Ureter (tissue), 1 donor: ENCODE results near the gene RDH12. TPM values are rescaled to one million over a fixed set of nuclear protein-coding genes. Genes with fewer than 3 reads are reported as not detected.
"Not testable (repeated sequence)": the region's sequence is repeated elsewhere in the genome, so short reads cannot be mapped to it uniquely, and the experiment has no call there.

Experiments used
- DNase-seq: peaks from one replicate; pipeline ENCODE4 v3.0.0-alpha.2; 2020; ENCODE audit warnings: low spot score
- total RNA-seq: library from RNA; stranded (reverse); gene quantifications from one replicate; pipeline ENCODE4 v1.2.4, GENCODE V29; 2023
- donor health status: DM: yes; HTN: yes; CAD: no.

The RDH12 gene
- total RNA-seq, 1 donor from 2014 or later = 0.21 TPM

DNA sequence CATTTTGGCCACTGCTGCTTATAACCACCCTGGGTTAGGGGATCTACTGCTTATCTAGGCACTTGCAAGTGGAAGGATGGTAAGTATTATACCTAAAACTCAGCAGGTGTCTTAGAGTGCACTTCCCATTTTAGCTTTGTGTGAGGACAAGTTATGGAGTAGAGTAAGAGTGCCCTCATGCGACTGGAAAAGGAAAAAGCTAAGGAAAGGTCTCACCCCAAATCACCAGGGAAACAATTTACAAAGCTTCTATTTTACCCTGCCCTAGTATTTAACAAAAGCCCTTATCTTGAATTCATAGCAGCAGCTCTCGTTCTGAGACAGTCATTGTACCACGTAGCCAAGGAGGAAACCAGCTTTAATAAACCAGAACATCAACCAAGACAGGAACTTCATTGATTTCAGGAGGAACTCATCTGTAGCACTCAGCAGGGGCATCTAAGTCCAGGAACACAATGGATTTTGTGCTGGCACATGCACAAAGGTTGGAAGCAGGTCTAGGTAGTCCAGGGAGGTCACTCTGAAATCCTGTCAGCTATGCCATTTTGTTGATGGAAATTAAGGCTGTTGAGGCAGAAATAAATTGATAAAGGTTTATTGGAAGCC, 2.9 kb downstream of the RDH12 start:
- no peak for DNase-seq

DNA sequence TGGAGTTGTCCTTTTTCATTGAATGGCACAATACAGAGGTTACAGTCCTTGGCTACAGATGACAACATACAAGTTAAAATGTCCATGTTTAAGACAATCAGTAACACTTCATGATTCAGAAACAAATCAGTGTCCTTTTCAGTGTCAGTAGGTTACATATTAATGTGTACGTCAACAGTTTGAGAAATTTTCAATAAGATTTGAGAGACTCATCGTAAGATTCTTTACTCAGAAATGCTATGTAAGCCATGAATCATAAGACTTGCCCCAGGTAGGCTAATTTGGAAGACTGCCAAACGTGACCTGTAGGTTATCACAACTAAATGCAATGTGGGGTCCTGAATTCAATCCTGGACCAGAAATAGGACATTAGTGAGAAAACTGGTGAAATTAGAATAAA, 3.5 kb downstream of the RDH12 start:
- DNase-seq = no peak

DNA sequence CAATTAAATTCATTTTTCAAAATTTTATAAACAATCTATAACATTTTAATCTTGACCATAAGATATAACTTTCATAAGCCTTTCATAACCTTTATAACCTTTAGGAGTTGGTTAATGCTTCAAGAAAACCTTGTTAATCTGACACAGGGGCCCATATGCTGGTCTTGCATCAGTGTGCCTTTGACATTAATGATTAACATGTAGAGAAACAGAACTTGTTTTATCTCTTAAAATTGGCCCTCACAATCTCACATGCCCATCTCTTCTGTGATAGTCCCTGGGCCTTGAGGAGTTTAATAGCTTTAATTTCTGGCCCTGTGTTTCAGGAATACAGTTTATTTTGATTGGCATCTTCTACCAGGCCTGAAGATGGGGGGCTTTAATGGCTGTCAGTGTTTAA, 7.7 kb downstream of the RDH12 start:
- not testable (repeated sequence) for DNase-seq

DNA sequence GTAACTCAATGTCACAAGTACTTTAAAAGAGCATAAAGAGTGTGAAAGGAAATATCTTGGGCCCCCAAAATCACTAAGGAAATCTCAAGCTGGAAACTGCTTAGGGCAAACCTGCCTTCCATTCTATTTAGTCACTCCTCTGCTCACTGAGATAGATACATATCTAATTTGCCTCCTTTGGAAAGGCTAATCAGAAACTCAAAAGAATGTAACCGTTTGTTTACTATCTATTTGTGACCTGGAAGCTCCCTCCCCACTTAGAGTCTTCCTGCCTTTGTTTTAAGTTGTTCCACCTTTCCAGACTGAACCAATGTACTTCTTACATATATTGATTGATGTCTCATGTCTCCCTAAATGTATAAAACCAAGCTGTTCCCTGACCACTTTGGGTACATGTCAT, 8.1 kb downstream of the RDH12 start:
- not testable (repeated sequence) for DNase-seq

DNA sequence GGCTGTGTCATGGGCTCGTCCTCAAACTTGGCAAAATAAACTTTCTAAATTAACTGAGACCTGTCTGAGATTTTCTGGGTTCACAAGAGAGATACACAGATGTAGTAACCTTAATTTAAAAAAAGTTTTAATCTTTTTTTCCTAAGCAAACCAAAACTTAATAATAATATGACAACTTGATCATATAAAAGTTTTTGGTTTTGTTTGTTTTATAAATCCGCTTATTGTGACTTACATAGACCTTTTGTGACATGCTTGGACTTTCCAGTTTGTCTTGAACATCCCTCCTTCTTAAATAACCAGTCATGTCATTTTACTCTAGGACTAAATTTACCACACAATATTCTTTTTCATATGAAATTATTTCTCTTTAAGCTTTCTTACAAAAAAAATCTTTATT, 8.5 kb downstream of the RDH12 start:
- DNase-seq = no peak

DNA sequence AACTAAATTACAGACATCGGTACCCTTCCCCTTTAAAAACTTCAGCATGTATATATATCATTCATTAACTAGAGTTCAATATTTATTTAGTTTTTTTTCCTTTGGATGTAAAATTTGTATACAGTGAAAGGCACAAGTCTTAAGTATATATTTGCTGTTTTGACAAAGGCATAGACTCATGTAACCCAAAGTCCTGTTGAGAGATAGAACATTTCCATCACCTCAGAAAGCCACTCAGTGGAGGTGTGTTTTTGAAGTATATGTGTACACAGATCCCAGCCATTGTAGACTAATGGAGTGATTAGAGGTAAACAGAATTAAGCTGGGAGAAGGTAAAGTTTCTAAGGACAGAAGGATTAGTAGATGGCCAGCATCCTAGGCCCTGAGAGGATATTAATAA, 15.4 kb downstream of the RDH12 start:
- DNase-seq = no peak

DNA sequence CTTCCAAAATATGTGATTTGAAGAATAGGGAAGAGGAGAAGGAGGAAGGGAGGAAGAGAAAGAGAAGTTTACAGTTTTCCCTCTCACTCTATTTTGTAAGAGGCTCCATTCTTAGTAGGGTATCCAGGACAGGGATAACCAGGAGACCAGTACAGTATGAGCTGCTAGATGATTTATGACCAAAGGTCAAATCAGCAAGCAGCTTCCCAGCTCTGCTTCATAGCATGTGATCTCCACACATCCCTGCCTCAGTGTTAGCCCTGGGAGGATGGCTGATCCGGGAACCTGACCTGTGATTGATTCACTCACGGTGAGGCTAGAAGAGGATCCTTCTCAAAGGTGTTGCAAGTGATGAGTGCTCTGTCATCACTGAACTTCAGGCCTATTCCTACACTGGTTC, 16.6 kb downstream of the RDH12 start:
- DNase-seq = no peak

DNA sequence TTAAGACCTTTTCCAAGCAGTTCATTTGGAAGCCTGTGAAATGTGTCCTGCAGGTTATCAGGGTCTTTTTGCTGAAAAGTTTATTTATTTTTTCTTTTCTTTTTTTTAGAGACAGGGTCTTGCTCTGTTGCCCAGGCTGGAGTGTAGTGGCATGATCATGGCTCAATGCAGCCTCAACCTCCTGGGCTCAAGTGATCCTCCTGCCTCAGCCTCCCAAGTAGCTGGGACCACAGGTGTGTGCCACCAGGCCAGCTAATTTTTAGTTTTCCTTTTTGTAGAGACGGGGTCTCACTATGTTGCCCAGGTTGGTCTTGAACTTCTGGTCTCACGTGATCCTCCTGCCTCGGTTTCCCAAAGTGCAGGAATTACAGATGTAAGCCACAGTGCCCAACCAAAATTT, 17.7 kb downstream of the RDH12 start:
- DNase-seq = not testable (repeated sequence)

DNA sequence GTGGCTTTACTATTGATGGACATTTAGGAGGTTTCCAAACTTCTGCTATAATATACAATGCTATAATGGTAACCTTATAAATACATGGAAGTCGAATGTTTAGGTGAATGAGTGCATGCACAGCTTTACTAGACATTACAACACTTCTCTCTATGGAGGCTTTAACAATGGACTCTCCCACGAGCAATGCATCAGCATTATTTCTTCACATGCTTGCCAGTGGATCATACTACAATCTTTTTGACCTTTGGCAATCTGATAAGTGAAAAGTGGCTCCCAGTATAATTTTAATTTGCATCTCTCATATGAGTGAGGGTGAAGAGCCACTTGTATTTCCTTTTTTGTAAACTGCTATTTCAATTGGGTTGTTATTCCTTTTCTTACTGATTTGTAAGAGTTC, 18.2 kb downstream of the RDH12 start:
- no peak for DNase-seq

DNA sequence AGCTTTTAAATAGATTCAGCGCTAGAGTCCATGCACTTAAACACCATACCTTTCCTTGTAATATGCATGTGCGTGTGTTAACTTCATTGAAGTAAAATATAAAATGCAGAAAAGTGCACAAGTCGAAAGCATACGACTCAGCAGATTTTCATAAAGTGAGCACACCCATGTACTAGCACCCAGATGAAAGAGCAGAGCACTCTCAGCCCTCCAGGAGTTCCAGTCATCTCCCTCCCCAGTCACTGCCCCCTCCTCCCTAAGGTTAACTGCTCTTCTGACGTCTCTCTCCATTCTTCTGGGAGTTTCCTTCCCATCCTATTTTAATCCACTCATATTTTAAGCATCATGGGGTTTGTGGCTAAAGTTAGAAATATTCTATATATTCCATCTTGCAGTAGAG, 20.2 kb downstream of the RDH12 start:
- no peak for DNase-seq

DNA sequence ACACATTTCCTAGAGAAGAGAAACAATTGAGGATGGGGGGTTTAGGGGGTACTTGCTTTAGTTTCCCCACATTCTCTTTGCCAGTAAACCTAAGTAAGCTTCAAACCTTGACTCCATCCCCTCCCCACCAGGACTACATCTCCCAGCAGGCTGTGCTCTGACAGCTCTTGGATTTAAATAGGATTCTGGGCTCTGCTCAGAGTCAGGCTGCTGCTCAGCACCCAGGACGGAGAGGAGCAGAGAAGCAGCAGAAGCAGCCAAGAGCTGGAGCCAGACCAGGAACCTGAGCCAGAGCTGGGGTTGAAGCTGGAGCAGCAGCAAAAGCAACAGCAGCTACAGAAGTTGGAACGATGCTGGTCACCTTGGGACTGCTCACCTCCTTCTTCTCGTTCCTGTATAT, 20.6 kb downstream of the RDH12 start:
- peak; percentile 64 for DNase-seq

DNA sequence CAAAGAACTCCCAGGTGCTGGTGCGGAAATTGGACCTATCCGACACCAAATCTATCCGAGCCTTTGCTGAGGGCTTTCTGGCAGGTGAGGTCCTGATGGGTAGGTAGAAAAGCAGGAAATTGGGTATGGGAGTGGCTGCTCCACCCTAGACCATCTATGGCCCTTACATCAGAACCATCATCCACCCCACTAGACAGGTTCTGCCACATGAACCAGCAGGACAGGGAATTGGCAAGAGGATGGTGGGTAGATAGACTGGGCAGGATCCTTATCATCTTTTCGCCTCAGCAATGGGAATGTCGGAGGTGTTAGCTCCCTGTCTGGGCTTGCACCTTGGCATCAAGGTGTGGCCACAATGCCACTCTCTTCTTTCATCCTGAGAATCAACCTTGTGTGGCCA, 23.5 kb downstream of the RDH12 start:
- DNase-seq = no peak

DNA sequence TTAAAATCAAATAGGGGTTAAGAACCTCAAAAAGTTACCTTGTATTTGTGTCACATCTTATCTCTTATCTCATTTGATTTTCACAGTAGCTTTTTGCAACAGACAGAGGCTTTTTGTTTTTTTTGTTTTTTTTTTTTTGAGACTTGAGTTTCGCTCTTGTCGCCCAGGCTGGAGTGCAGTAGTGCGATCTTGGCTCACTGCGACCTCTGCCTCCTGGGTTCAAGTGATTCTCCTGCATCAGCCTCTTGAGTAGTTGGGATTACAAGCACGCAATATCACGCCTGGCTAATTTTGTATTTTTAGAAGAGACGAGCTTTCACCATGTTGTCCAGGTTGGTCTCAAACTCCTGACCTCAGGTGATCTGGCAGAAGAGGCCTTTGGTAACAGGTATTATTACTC, 25.7 kb downstream of the RDH12 start:
- DNase-seq = no peak

DNA sequence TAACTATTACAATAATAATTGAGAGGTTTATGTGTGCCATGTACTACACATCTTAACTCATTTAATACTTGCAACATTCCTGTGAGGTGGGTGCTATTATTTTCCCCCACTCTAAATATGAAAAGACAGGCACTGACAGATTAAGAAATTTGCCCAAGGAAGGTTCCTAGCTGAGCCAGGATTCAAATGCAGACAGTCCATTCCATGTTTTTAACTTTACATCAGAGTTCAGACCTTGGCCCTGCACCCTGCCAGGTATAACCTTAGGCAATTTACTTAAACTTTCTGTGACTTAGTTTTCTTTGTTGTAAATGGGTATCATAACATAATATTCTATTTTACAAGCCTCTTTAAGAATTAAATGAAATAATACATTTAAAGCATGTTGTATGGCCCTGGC, 26.6 kb downstream of the RDH12 start:
- DNase-seq = no peak

DNA sequence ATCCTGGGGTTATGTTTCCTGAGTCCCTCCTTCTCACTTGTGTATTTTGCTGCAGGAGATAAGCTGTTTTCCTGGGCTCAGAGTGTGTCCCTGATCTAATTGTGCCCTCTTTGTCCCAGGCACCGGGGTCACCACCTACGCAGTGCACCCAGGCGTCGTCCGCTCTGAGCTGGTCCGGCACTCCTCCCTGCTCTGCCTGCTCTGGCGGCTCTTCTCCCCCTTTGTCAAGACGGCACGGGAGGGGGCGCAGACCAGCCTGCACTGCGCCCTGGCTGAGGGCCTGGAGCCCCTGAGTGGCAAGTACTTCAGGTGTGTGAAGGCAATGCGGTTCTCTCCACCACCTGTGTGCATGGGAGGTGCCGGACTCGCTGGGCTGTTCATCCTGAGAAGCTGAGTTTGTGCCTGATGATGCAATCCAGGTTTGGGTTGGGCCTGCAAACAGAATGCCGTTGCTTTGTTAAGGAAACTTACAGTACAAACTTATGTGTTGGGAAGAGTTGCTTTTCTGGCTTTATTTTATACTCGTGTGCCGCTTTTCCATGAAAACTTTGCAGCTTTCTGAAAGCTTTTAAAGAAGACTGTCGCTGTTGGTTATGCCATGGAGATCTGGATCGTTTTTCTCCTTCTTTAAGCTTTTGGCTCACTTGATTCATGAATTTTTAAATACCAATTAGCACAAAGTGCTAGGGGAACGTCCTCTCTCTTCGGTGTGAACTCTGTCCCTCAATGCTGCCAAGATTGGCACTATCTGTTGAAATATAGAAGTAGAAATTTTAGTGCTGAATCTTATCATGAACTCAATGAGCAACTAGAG, 27.6 kb downstream of the RDH12 start:
- peak; percentile 49 for DNase-seq

DNA sequence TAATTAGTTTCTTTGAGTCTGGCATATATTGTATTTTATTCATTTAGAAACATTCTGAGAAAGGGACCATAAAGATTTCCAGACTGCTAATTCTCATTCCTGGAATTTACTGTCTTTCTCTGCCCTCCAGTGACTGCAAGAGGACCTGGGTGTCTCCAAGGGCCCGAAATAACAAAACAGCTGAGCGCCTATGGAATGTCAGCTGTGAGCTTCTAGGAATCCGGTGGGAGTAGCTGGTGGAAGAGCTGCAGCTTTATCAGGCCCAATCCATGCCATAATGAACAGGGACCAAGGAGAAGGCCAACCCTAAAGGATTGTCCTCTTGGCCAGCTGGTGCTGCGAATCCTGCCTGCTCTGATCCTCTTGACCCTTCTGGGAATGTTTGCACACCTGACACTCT, 31.9 kb downstream of the RDH12 start:
- no peak for DNase-seq

DNA sequence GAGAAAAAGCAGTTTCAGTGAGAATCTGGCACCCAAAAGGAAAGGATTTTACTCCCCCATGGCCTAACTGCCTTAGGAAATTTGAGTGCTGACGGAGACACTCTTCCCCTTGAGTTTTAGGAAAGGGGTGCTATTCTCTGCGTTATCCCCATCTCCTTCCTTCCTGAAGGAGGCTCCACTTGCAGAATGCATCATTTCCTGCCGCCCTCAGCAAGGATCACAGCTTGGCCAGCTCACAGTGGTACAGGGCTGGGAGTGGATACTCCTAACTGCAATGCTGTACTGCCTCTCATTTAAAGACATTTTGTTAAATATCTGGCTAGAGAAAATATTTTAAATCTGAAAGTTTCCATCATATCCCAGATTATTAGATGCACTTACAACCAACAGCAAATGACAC, 33.0 kb downstream of the RDH12 start:
- no peak for DNase-seq

DNA sequence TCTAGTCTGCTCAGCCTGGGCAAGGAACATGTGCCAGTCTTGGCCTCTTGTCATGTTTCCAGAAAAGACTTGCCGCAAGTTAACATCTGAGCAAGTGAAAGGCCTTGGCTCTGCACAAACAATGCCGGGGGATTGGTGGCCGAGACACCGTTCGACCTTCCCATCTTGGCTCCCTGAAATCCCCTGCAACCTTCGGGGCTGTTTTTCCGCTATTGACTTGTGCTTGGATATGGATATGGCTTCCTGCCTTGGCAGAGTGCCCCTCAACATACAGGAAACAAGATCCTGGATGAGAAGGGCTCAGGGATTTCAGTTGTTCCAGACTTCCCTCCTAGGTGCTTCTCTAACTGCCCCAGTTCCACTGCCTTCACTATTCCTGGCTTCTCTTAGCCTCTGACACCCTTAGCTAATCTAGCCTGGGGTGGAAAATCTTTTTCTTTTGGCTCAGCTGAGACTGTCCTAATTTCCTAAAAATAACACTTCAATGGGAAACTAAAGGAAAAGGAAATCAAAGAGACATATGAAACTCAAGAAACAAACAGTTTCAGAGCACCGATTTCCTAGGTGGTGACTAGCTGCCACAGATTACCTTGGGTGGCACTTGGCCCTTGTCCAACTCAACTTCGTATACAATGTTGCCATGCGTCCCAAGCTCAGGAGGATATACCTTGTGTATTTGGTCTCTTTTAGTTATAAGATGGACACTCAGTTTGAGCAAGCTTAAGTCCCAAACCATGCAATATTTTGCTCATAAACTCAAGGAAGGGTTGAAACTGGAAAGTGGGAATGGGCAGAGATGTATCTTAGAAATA, 33.9 kb downstream of the RDH12 start:
- DNase-seq = no peak

DNA sequence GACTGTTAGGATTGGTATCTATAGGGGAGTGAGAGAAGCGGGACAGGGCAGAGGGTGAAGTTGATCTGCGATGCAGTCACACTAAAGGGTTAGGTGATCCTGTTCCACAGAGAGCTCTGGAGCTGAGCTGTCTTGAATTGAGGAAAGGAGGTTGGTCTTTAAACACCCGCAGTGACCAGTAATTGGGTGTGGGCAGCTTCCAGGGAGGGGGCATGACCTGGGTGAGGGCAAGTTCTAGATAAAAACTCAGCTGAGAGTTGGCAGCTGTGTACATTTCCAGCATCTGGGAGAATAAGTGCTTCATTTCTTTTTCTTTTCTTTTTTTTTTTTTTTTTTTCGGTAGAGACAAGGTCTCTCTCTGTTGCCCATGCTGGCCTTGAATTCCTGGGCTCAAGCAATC, 35.1 kb downstream of the RDH12 start:
- no peak for DNase-seq

DNA sequence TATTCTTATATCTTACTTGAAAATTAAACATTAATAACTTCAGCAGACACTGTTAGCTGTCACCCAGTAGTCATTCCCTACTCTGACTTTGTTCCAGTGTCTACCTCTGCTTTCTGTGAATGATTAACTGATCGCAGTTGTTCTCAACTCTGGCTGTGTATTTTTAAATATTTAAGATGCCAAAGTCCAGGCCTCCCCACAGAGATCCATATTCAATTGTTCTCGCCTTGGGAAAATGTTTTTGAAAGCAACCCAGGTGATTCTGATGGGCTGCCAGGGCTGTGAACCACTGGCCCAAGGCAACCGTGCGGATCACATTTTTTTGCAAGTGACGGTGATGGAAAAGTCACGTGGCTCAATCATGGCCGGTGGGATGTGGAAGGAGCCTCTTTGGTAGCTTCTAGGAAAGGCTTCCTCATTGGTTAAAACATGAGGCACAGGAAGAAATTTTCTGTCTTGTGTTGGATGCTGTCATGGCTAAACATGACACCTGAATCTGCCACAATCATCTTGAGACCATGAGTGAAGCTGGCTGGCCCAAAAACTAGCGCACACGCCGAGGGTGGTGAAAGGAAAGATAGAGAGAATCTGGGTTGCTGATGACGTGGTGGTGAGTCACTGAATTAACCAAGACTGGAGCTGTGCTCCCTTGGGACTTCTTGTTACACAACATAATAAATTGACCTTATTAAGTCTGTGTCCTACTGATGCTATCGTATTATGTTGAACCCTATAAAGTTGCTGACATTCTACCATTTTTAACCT, 37.2 kb downstream of the RDH12 start:
- peak; percentile 48 for DNase-seq

DNA sequence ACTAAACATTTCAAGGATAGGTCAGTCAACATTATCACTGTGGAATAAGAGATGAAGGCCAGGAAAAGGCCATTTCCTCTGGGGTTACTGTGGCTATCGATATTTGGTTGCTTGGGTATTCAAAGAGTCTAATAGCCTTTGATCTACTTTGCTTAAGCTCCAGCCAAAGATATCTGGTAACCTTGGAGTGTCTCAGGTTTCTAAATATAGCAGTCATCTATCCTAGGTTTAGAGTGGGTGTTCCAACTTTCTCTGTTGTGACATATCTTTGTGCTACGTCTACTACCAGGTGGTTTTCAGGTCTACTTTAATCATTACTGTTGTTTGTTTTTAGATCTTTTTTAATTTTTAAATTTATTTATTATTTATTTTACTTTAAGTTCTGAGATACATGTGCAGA, 42.4 kb downstream of the RDH12 start:
- DNase-seq = no peak

DNA sequence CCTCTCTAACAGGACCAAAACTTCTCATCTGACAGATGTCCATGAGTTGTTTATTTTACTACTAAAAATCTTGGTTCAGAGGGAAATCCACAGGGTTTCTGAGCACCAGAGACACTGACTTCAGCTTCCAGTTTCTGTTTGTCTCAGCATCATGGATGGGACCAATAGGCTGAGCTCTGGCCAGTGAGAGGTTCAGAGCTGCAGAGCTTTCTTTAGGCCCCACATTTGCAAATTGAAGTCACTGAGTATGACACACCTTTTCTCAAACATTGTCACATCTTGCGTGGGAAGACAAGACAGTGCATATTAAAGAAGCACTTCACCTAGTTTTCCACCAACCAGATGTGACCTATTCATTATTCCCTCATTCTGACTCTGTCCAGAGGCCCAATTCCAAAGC, 45.2 kb downstream of the RDH12 start:
- DNase-seq = no peak
